ENCODE results near the gene ST6GALNAC2. TPM values are rescaled to one million over a fixed set of nuclear protein-coding genes. Genes with fewer than 3 reads are reported as not detected.

ST6GALNAC2 gene
- total and polyA plus RNA-seq, 10 of the 15 experiments (the other 5 are each of a cell fraction or from before 2014, with no cell fraction given) = 0.08 to 0.41 (median 0.23) TPM; not detected in 6

- TF ChIP-seq POLR2A (IDR thresholded peaks at IDR 0.05; ENCODE audit: low read depth, low read length) (peak; percentile 35; the same call in 1 of the 2 replicates), CHD1 (IDR thresholded peaks at IDR 0.05; ENCODE audit: low read depth, low read length) (no peak), MTA3 (IDR thresholded peaks at IDR 0.05; ENCODE audit: borderline replicate concordance, low read length) (no peak), SMAD5 (IDR thresholded peaks at IDR 0.05; ENCODE audit: low read depth) (0 out of 2 replicates have a peak, but pooled peaks have one; percentile 21)
- ChIA-PET POLR2A (interaction anchor here (0.6 to 1.3 kb wide), 3 partner anchors 8 to 457 kb away, joined by 3 to 6 read pairs (median 3); no protein-coding TSS in a partner anchor), CTCF (interaction anchor here (0.6 to 2.6 kb wide), 9 partner anchors 9 to 182 kb away, joined by 3 to 17 read pairs (median 3); partner anchors contain the start of gene ST6GALNAC2), RAD21 (ENCODE audit: unreplicated experiment) (interaction anchor here (0.5 to 1.6 kb wide), 3 partner anchors 57 to 690 kb away, joined by 3 to 5 read pairs (median 4); no protein-coding TSS in a partner anchor), SMC1A (ENCODE audit: uncharacterized antibody, unreplicated experiment) (interaction anchor here (1.0 to 2.8 kb wide), 8 partner anchors 9 to 165 kb away, joined by 3 to 14 read pairs (median 4); no protein-coding TSS in a partner anchor)
- ATAC-seq (no peak), FAIRE-seq (no peak), DNase-seq (ENCODE audit: low read depth, low spot score) (no peak)
- Histone ChIP-seq H3K36me3 (ENCODE audit: control insufficient read depth in 2 of 2, insufficient read depth in 2 of 2, low read length in 1 of 2) (peaks cover 7 to 17% of the 10 kb centered on the region in 2 experiments), H3K9ac (ENCODE audit: control insufficient read depth, insufficient read depth, low read length) (no peak overlapping the region), H3K27ac (ENCODE audit: control insufficient read depth, insufficient read depth) (no peak overlapping the region), H4K20me1 (ENCODE audit: control insufficient read depth, insufficient read depth) (peaks cover under 1% of the 10 kb centered on the region; the same call in 1 of the 2 replicates), H2AFZ (ENCODE audit: control insufficient read depth, low read depth, low read length) (no peak overlapping the region), H3K4me1 (ENCODE audit: control insufficient read depth, insufficient read depth, low read length) (peaks cover 13% of the 10 kb centered on the region), H3K9me3 (replicated peaks; ENCODE audit: control insufficient read depth, insufficient read depth, low read length) (no peaks in the 10 kb centered on the region), H3K4me2 (ENCODE audit: control insufficient read depth, insufficient read depth) (no peak overlapping the region), H3K27me3 (replicated peaks in 1 of 2; ENCODE audit: control insufficient read depth in 2 of 2, insufficient read depth in 2 of 2, low read length in 1 of 2) (no peaks in the 10 kb centered on the region), H3K4me3 (no peak overlapping the region), H3K79me2 (ENCODE audit: control insufficient read depth, insufficient read depth, low read length) (peaks cover 7% of the 10 kb centered on the region)
- in situ Hi-C loops (cut with MboI) = no loop called here
- intact Hi-C loops (cut with micrococcal nuclease; ENCODE audit: unreplicated experiment) = loop anchor here (10.0 kb wide), 1 partner anchor 128 kb away; no protein-coding TSS in a partner anchor
- no TSS peak for BruUV-seq (replicated peaks)
- 74% methylated on average over 5 of the region's 5 CpGs for WGBS (ENCODE audit: insufficient coverage, insufficient replicate concordance, low lambda C conversion rate, missing lambda C conversion rate)
Measured at GRCh38 chr17:76566988-76567431, 18.6 kb downstream of the ST6GALNAC2 start.

- Histone ChIP-seq H4K20me1 (ENCODE audit: control insufficient read depth, insufficient read depth) (peaks cover 3% of the 10 kb centered on the region; the same call in 1 of the 2 replicates), H3K27ac (ENCODE audit: control insufficient read depth, insufficient read depth) (no peak overlapping the region), H3K9me3 (replicated peaks; ENCODE audit: control insufficient read depth, insufficient read depth, low read length) (no peaks in the 10 kb centered on the region), H3K36me3 (ENCODE audit: control insufficient read depth in 2 of 2, insufficient read depth in 2 of 2, low read length in 1 of 2) (peaks cover 7 to 19% of the 10 kb centered on the region in 2 experiments), H2AFZ (ENCODE audit: control insufficient read depth, low read depth, low read length) (no peak overlapping the region), H3K4me2 (ENCODE audit: control insufficient read depth, insufficient read depth) (no peak overlapping the region), H3K4me1 (ENCODE audit: control insufficient read depth, insufficient read depth, low read length) (peaks cover 16% of the 10 kb centered on the region), H3K79me2 (ENCODE audit: control insufficient read depth, insufficient read depth, low read length) (peaks cover 11% of the 10 kb centered on the region), H3K27me3 (replicated peaks in 1 of 2; ENCODE audit: control insufficient read depth in 2 of 2, insufficient read depth in 2 of 2, low read length in 1 of 2) (no peaks in the 10 kb centered on the region), H3K9ac (ENCODE audit: control insufficient read depth, insufficient read depth, low read length) (no peak overlapping the region), H3K4me3 (no peak overlapping the region)
- intact Hi-C loops (cut with micrococcal nuclease; ENCODE audit: unreplicated experiment) = loop anchor here (10.0 kb wide), 1 partner anchor 128 kb away; no protein-coding TSS in a partner anchor
- in situ Hi-C loops (cut with MboI) = no loop called here
- CTCF ChIA-PET = interaction anchor here (0.6 to 2.6 kb wide), 5 partner anchors 9 to 562 kb away, joined by 3 to 17 read pairs (median 8); no protein-coding TSS in a partner anchor
- SMC1A ChIA-PET (ENCODE audit: uncharacterized antibody, unreplicated experiment) = interaction anchor here (1.0 to 2.8 kb wide), 5 partner anchors 8 to 165 kb away, joined by 3 to 14 read pairs (median 4); no protein-coding TSS in a partner anchor
- FAIRE-seq (no peak), DNase-seq (ENCODE audit: low read depth, low spot score) (no peak), ATAC-seq (no peak)
- RAD21 ChIA-PET (ENCODE audit: unreplicated experiment) = interaction anchor here (1.3 to 1.6 kb wide), 2 partner anchors 58 to 115 kb away, joined by 3 to 5 read pairs; no protein-coding TSS in a partner anchor
- peak; percentile 50; the same call in 1 of the 2 replicates for TF ChIP-seq POLR2A (IDR thresholded peaks at IDR 0.05; ENCODE audit: low read depth, low read length)
- TF ChIP-seq RB1 (IDR thresholded peaks at IDR 0.05; ENCODE audit: borderline replicate concordance) = no peak
- TF ChIP-seq NBN (IDR thresholded peaks at IDR 0.05) = no peak
- 96% methylated on average over 3 of the region's 3 CpGs for WGBS (ENCODE audit: insufficient coverage, insufficient replicate concordance, low lambda C conversion rate, missing lambda C conversion rate)
- BruUV-seq (replicated peaks) = no TSS peak
- POLR2A ChIA-PET = interaction anchor here (0.6 kb wide), 2 partner anchors 9 to 457 kb away, joined by 3 read pairs; no protein-coding TSS in a partner anchor
Measured at GRCh38 chr17:76566613-76566943, 19.1 kb downstream of the ST6GALNAC2 start.

Data from GM12878 (cell line).